Thyroid gland (tissue), 4 donors: ENCODE measurements around the gene KRT8.

Experiments
- CTCF ChIP-seq, 6 experiments: fragments of 200-600 bp in 3 of 6; fragments of 450-650 bp in 3 of 6; sonication (generic) in 3 of 6; IDR thresholded peaks; one replicate each; pipeline ENCODE4 v1.5.1; 2016 to 2019; ENCODE audit warnings: antibody characterized with exemption in 6 of 6, mild to moderate bottlenecking in 2 of 6, inconsistent platforms in 1 of 6, moderate library complexity in 1 of 6
- POLR2A ChIP-seq, 2 donors: fragments of 450-650 bp; IDR thresholded peaks; one replicate each; pipeline ENCODE4 v1.6.1; 2017; ENCODE audit warnings: antibody characterized with exemption in 2 of 2, mild to moderate bottlenecking in 2 of 2, moderate library complexity in 1 of 2

- no peak for TF ChIP-seq CTCF (IDR thresholded peaks at IDR 0.05)
- TF ChIP-seq POLR2A (IDR thresholded peaks at IDR 0.05) = no peak
These were observed 43.0 kb upstream of the KRT8 start for GRCh38 chr12:52947738-52948423.
